ENCODE data around the gene TTC7B.

- TF ChIP-seq, protein P1, sequence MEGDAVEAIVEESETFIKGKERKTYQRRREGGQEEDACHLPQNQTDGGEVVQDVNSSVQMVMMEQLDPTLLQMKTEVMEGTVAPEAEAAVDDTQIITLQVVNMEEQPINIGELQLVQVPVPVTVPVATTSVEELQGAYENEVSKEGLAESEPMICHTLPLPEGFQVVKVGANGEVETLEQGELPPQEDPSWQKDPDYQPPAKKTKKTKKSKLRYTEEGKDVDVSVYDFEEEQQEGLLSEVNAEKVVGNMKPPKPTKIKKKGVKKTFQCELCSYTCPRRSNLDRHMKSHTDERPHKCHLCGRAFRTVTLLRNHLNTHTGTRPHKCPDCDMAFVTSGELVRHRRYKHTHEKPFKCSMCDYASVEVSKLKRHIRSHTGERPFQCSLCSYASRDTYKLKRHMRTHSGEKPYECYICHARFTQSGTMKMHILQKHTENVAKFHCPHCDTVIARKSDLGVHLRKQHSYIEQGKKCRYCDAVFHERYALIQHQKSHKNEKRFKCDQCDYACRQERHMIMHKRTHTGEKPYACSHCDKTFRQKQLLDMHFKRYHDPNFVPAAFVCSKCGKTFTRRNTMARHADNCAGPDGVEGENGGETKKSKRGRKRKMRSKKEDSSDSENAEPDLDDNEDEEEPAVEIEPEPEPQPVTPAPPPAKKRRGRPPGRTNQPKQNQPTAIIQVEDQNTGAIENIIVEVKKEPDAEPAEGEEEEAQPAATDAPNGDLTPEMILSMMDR (conservative IDR thresholded peaks at IDR 0.05 in 1 of 2, IDR thresholded peaks at IDR 0.05 in 1 of 2; ENCODE audit: low read depth in 1 of 2, low read length in 2 of 2), result no peak
- no peak for TF ChIP-seq EZH2 (IDR thresholded peaks at IDR 0.05; ENCODE audit: low read length, missing control alignments)
Observed at GRCh38 chr14:90654831-90655276, 161.4 kb downstream of the TTC7B start.

Measured in fibroblast of lung (primary cell).